GM12801 (cell line): Measurements from ENCODE around the gene ST8SIA4.

ENCODE experiments used
- TF ChIP-seq, protein P1 (sequence below): IDR thresholded peaks from one replicate; pipeline ENCODE4 v1.5.1; 2011; ENCODE audit warnings: control low read depth; ENCODE audit not compliant: insufficient read length; ENCODE audit errors: extremely low read depth

The ST8SIA4 gene

DNA sequence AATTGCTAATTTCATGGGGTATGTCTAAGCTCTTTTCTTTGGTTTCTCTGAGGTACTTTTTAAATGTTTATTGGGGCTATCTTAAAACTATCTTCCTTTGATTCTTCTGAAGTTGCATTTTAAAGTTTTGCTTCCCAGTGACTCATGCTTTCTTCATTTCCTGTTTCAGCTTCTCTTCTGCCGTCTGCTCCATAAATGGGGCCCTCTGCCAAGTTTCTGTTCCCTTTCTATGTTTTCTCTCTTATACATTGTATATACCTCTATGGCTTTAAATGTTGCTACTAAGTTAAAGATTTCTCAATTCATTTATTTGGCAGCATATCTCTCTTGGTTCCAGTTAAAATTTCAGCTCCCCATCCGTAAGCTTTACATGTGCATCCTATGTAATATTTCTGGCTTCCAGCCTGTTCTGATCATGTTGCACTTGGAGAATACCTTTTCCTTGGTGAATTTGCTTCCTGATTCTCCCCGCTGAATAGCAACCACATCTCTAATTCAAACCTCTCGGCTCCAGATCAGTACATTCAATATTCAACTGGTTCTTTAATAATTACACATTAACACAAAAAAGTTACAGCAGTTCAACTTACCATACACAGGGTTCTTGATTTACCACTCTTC is 125.3 kb downstream of the ST8SIA4 start:
- TF ChIP-seq, protein P1, sequence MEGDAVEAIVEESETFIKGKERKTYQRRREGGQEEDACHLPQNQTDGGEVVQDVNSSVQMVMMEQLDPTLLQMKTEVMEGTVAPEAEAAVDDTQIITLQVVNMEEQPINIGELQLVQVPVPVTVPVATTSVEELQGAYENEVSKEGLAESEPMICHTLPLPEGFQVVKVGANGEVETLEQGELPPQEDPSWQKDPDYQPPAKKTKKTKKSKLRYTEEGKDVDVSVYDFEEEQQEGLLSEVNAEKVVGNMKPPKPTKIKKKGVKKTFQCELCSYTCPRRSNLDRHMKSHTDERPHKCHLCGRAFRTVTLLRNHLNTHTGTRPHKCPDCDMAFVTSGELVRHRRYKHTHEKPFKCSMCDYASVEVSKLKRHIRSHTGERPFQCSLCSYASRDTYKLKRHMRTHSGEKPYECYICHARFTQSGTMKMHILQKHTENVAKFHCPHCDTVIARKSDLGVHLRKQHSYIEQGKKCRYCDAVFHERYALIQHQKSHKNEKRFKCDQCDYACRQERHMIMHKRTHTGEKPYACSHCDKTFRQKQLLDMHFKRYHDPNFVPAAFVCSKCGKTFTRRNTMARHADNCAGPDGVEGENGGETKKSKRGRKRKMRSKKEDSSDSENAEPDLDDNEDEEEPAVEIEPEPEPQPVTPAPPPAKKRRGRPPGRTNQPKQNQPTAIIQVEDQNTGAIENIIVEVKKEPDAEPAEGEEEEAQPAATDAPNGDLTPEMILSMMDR, result no peak

DNA sequence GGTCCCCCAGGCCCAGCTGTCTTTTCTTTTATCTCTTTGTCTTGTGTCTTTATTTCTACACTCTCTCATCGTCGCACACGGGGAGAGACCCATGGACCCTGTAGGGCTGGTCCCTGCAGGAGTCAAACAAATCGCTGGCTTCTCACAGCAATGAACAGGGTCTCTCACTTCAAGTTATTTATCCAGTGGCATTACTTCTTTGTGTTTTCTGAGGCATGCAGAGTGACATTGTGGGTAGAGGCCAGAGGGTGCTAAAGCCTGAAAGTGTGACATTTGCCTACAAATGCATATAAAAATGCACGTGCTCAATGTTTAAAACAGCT is 127.6 kb downstream of the ST8SIA4 start:
- TF ChIP-seq, protein P1, result no peak

DNA sequence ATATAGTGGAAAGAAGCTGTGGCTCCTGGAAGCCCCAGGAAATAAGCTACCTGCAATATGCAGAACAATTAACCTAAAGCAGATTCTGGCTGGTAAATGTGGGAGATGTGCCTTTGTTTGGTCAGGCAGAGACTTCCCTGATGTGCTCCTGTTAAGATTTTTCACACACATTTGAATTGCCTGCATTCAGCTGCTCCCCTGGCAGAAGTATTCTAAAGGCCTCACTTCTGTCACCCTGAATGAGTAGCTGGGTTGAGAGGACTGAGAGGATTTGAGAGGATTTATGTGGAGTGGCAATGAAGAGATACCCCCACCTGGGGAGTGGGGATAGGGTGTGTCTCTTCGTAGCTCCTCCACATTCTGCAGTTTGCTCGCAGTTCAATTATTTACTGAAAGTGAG is 130.5 kb downstream of the ST8SIA4 start:
- TF ChIP-seq, protein P1, result no peak

DNA sequence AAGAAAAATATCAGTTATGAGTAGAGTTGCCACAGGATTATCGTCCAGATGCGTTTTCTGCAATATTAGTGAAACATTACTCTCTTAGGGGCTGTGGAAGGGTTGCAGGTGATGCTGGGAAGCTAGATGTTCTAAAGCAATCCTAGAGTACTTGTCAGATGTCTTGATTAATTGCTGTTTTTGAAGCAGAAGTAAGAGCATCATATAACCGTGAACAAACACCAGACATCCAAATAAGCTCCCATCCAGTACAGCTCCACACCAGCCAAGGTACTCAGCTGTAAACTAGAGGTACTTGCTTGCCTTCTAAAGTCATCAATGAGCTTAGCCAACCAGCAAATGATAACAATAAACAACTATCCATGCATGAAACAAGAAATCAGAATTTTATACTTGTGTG is 131.1 kb downstream of the ST8SIA4 start:
- TF ChIP-seq, protein P1, result no peak

DNA sequence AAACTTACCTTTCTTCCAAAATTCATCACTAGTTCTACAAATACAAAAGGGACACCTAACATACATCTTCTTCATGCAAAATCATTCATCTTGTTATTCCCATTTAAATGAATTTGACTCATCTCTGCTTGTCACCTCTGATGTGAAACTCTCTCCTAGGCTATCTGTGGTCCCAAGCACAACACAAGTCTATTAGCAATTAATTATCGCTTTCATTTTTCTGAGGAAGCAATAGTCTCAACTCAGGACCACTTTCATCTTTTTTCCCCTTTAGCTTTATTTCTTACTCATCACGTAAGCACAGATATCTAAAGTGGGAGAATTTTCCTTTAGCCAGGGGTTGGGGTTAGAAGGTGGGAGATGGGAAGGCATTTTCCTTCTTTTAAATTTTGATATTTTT is 131.9 kb downstream of the ST8SIA4 start:
- TF ChIP-seq, protein P1, result no peak

DNA sequence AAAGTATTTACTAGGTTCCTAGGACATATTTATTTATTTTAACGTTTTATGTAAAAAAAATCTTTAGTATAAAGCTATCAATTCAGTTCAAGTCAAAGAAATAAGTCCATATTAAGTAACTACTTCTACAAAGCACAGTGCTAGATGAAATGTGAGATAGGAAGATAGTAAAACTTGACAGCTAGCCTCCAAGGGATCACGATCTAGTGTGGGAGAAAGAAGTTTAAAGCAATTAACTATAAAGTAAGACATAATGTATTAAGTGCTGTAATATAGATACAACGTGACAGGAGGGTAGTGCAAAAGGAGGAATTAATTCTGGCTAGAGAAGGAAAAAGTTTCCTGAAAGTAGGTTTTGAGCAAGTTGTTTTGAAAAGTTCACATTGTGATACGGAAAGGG is 134.9 kb downstream of the ST8SIA4 start:
- TF ChIP-seq, protein P1, result no peak

DNA sequence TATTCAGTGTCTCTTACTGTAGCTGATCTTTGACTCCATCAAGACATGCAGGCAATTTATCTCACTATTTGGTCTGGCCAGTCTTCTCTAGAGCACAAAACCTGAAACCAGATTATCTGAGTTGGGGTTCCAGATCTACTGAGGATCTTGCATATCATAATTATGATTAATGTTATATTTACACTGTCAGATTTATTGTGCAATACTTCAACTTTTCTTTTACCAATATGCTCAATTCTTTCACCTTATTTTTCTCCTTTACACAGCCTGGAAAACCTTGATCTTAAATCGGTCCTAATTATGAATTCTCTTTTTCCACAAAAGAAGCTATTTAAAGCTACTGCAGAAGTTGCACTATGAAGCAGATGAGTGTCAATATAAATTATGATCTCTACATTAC is 140.1 kb downstream of the ST8SIA4 start:
- TF ChIP-seq, protein P1, result no peak
